ENCODE measurements around the gene GABPA. TPM values are rescaled to one million over a fixed set of nuclear protein-coding genes. Genes with fewer than 3 reads are reported as not detected.

The GABPA gene
- total RNA-seq, 2 experiments from 2014 or later, result 22.6 to 24.9 TPM

GRCh38 chr21:25790878-25791204 is 56.1 kb downstream of the GABPA start:
- CTCF ChIA-PET, result interaction anchor here (1.0 to 2.4 kb wide), 3 partner anchors 10 to 183 kb away, joined by 3 to 9 read pairs (median 3); no protein-coding TSS in a partner anchor
- POLR2A ChIA-PET, result no interaction called here

GRCh38 chr21:25791319-25791718 is 56.5 kb downstream of the GABPA start:
- POLR2A ChIA-PET, result no interaction called here
- CTCF ChIA-PET, result interaction anchor here (0.6 to 2.4 kb wide), 3 partner anchors 10 to 183 kb away, joined by 3 to 9 read pairs (median 3); no protein-coding TSS in a partner anchor

- CTCF ChIA-PET, result interaction anchor here (0.6 to 1.6 kb wide), 10 partner anchors 10 to 303 kb away, joined by 3 to 9 read pairs (median 4); partner anchors contain the start of gene MRPL39
- POLR2A ChIA-PET, result interaction anchor here (0.7 kb wide), 1 partner anchor 729 kb away, joined by 3 read pairs; no protein-coding TSS in a partner anchor
These were observed 66.6 kb downstream of the GABPA start for GRCh38 chr21:25801217-25802014.

GRCh38 chr21:25806060-25806459 is 71.3 kb downstream of the GABPA start:
- ChIA-PET CTCF (no interaction called here), POLR2A (no interaction called here)

GRCh38 chr21:25807191-25807590 is 72.4 kb downstream of the GABPA start:
- ChIA-PET POLR2A (no interaction called here), CTCF (no interaction called here)

GRCh38 chr21:25809013-25809412 is 74.2 kb downstream of the GABPA start:
- ChIA-PET POLR2A (no interaction called here), CTCF (no interaction called here)

GRCh38 chr21:25811186-25811585 is 76.4 kb downstream of the GABPA start:
- CTCF ChIA-PET, result no interaction called here
- POLR2A ChIA-PET, result no interaction called here

- CTCF ChIA-PET, result interaction anchor here (1.1 kb wide), 1 partner anchor 52 kb away, joined by 3 read pairs; no protein-coding TSS in a partner anchor
- POLR2A ChIA-PET, result no interaction called here
These were observed 79.1 kb downstream of the GABPA start for GRCh38 chr21:25813917-25814316.

- POLR2A ChIA-PET, result no interaction called here
- CTCF ChIA-PET, result interaction anchor here (1.7 kb wide), 1 partner anchor 16 kb away, joined by 4 read pairs; no protein-coding TSS in a partner anchor
These were observed 83.3 kb downstream of the GABPA start for GRCh38 chr21:25818121-25818520.

- POLR2A ChIA-PET, result no interaction called here
- CTCF ChIA-PET, result interaction anchor here (1.7 kb wide), 1 partner anchor 17 kb away, joined by 4 read pairs; no protein-coding TSS in a partner anchor
These were observed 83.8 kb downstream of the GABPA start for GRCh38 chr21:25818551-25818950.

Other genes with a start within 250 kb of the GABPA start
- 10 to 100 TPM; 79.3 to 88.8 TPM for gene MRPL39, start 127.5 kb upstream of the GABPA start, total RNA-seq
- gene JAM2, start 95.7 kb upstream of the GABPA start, total RNA-seq, result 1 to 10 TPM; 1.3 TPM
- gene ATP5PF, start 68 bp upstream of the GABPA start, total RNA-seq, result 100 to 1,000 TPM; 193 to 203 TPM

Measured in activated CD8-positive, alpha-beta memory T cell treated with anti-CD3 and anti-CD28 coated beads for 36 hours (primary cell).